Hepatocyte (in vitro differentiated cells): ENCODE results near the gene ACOX3. TPM values are rescaled to one million over a fixed set of nuclear protein-coding genes. Genes with fewer than 3 reads are reported as not detected.

Experiments
- DNase-seq: peaks from one replicate; pipeline ENCODE4 v3.0.0-alpha.2; 2016; ENCODE audit warnings: low spot score
- H2AFZ ChIP-seq: fragments of 200-600 bp; sonication (generic); 2 replicates; pipeline ENCODE4 v1.6.0; 2016; ENCODE audit warnings: antibody characterized with exemption, mild to moderate bottlenecking
- H3K27ac ChIP-seq: fragments of 200-600 bp; sonication (generic); 2 replicates; pipeline ENCODE4 v1.5.1; 2016; ENCODE audit warnings: mild to moderate bottlenecking
- H3K27me3 ChIP-seq: fragments of 200-600 bp; sonication (generic); 2 replicates; pipeline ENCODE4 v1.6.1; 2016
- H3K36me3 ChIP-seq: fragments of 200-600 bp; sonication (generic); replicated peaks from 2 replicates; pipeline ENCODE4 v1.5.1; 2016; ENCODE audit warnings: low read depth; ENCODE audit not compliant: insufficient read depth
- H3K4me1 ChIP-seq: fragments of 200-600 bp; sonication (generic); 2 replicates; pipeline ENCODE4 v1.5.1; 2016; ENCODE audit warnings: mild to moderate bottlenecking, moderate library complexity; ENCODE audit not compliant: insufficient read depth
- H3K4me2 ChIP-seq: fragments of 200-600 bp; sonication (generic); 2 replicates; pipeline ENCODE4 v1.6.0; 2016
- H3K4me3 ChIP-seq: fragments of 200-600 bp; sonication (generic); 2 replicates; pipeline ENCODE4 v1.5.1; 2016; ENCODE audit warnings: mild to moderate bottlenecking
- H3K79me2 ChIP-seq: fragments of 200-600 bp; sonication (generic); 2 replicates; pipeline ENCODE4 v1.6.0; 2017; ENCODE audit warnings: mild to moderate bottlenecking
- H3K9me2 ChIP-seq: fragments of 200-600 bp; sonication (generic); replicated peaks from 2 replicates; pipeline ENCODE4 v1.6.0; 2017; ENCODE audit warnings: mild to moderate bottlenecking; ENCODE audit not compliant: insufficient read depth
- H3K9me3 ChIP-seq: fragments of 200-600 bp; sonication (generic); 2 replicates; pipeline ENCODE4 v1.5.1; 2016; ENCODE audit warnings: low read depth, mild to moderate bottlenecking
- H4K20me1 ChIP-seq: fragments of 200-600 bp; sonication (generic); 2 replicates; pipeline ENCODE4 v1.6.0; 2016; ENCODE audit warnings: mild to moderate bottlenecking; ENCODE audit not compliant: insufficient read depth, poor library complexity, severe bottlenecking
- CTCF ChIP-seq: fragments of 200-600 bp; sonication (generic); IDR thresholded peaks from 2 replicates; pipeline ENCODE4 v1.5.1; 2016; ENCODE audit warnings: antibody characterized with exemption, mild to moderate bottlenecking; ENCODE audit not compliant: poor library complexity
- EZH2 ChIP-seq: fragments of 200-600 bp; sonication (generic); IDR thresholded peaks from 2 replicates; pipeline ENCODE4 v1.6.1; 2016; ENCODE audit warnings: antibody characterized with exemption, mild to moderate bottlenecking, borderline replicate concordance
- EZH2phosphoT487 ChIP-seq: fragments of 200-600 bp; sonication (generic); IDR thresholded peaks from one replicate; pipeline ENCODE4 v1.6.1; 2018; ENCODE audit warnings: antibody characterized with exemption, mild to moderate bottlenecking, low read depth, moderate library complexity; ENCODE audit not compliant: unreplicated experiment, severe bottlenecking
- WGBS: methylation state at CpG from one replicate; pipeline ENCODE4 v1.1.6; 2016; ENCODE audit warnings: low lambda C conversion rate; ENCODE audit errors: missing lambda C conversion rate; 5-methylcytosine and 5-hydroxymethylcytosine counted together
- polyA plus RNA-seq: library from polyadenylated mRNA; unstranded; fragments of >200 nt; fragmentation: Nextera tagmentation; extraction: Ambion mirVana; gene quantifications from 2 replicates; pipeline ENCODE4 v1.2.1, GENCODE V29; 2016
- total RNA-seq: library from RNA; depleted of rRNA; stranded (reverse); fragments of >200 nt; gene quantifications from 2 replicates; pipeline ENCODE4 v1.2.3, GENCODE V29; 2014

The ACOX3 gene
- total and polyA plus RNA-seq, 2 experiments from 2014 or later: 17.6 to 22.5 TPM

DNA sequence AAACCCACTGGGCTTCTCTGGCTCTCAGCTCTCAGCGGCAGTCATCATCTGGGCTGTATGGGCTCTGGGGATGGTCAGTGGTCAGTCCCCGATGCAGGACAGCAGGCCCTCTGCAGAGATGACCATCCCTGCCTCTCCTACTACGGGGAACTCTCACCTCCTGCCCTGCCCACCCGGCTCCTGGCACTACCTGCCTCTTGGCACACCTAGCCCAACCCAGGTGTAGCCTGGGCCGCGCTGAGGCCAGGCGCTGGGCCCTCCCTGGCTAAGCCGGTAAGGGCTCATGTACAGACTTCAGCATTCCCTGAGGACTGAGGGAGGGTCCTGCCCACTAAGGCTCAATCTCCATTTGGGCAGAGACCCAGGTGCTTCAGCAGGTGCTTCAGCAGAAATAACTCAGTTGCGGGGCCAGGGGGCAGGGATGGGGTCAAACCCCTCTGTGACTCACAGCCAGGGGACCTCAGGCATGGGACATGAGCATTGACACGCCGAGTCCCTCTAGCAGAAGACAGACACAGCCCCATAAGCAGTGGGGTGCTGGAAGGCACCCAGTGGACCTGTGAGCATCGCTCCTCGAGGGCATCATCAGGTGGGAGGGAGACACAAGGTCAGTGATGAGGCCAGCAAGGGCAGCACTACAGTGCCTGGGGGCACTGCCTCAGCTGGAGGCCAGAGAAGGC, 71.0 kb downstream of the ACOX3 start:
- DNase-seq: no peak
- Histone ChIP-seq H3K4me3 (no peak overlapping the region), H3K4me2 (no peak overlapping the region), H4K20me1 (no peaks in the 10 kb centered on the region), H3K9me2 (no peaks in the 10 kb centered on the region), H3K36me3 (no peaks in the 10 kb centered on the region), H3K27me3 (no peaks in the 10 kb centered on the region), H3K4me1 (no peaks in the 10 kb centered on the region), H3K27ac (no peak overlapping the region), H3K79me2 (no peaks in the 10 kb centered on the region), H3K9me3 (no peaks in the 10 kb centered on the region), H2AFZ (no peak overlapping the region)
- TF ChIP-seq CTCF (no peak), EZH2 (no peak), EZH2phosphoT487 (no peak)
- 94% methylated on average over 13 of the region's 13 CpGs for WGBS

DNA sequence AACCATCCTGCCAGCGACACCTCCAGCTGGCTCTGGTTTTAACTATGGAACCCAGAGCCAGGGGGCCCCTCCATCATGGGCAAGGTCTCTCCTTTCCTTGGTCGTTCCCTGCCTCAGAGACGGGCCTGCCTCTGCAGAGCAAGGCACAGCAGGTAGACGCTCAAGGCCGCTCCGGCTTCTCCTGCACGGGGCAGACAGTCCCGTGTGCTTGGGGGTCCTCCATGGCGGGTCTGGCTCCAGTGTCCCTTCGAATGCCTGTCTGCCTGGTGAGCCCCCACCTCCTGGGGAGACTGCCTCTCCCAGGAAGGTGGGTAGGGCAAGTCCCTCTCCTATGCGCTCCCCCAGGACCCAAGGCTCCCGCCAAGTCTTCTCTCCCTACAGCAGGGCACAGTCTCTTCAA, 71.5 kb downstream of the ACOX3 start:
- H3K36me3 ChIP-seq: no peaks in the 10 kb centered on the region
- H3K4me2 ChIP-seq: no peak overlapping the region
- H3K4me1 ChIP-seq: no peaks in the 10 kb centered on the region
- H3K27me3 ChIP-seq: no peaks in the 10 kb centered on the region
- H4K20me1 ChIP-seq: no peaks in the 10 kb centered on the region
- DNase-seq: no peak
- H3K27ac ChIP-seq: no peak overlapping the region
- H3K9me2 ChIP-seq: no peaks in the 10 kb centered on the region
- H3K9me3 ChIP-seq: no peaks in the 10 kb centered on the region
- no peak overlapping the region for H2AFZ ChIP-seq
- H3K4me3 ChIP-seq: no peak overlapping the region
- 90% methylated on average over 12 of the region's 12 CpGs for WGBS
- H3K79me2 ChIP-seq: no peaks in the 10 kb centered on the region
- TF ChIP-seq EZH2phosphoT487 (no peak), CTCF (no peak), EZH2 (no peak)

DNA sequence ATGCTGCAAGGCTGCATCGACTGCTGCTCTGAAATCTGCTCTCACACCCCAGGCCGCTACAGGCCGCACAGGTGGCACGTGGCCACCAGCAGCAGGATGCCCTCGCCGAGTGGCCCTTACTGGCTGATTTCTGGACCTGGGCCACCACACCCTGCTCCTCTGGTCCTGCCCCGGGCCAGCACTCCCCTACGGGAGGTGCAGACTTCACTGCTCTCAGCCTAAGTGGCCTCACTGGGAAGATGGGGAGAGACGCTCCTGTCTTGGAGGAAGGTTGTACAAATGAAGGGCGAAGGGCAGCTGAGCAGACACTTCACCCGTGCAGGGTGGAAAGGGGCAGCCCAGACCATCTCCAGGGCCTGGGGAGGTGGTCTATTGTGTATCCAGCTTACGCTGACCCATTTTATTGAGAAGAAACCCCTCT, 72.5 kb downstream of the ACOX3 start:
- Histone ChIP-seq H4K20me1 (no peaks in the 10 kb centered on the region), H3K4me2 (no peak overlapping the region), H3K36me3 (no peaks in the 10 kb centered on the region), H3K27me3 (no peaks in the 10 kb centered on the region), H3K79me2 (no peaks in the 10 kb centered on the region), H3K9me3 (no peaks in the 10 kb centered on the region), H3K4me1 (no peaks in the 10 kb centered on the region), H2AFZ (no peak overlapping the region), H3K9me2 (no peaks in the 10 kb centered on the region), H3K4me3 (no peak overlapping the region), H3K27ac (no peak overlapping the region)
- WGBS: 92% methylated on average over 12 of the region's 12 CpGs
- DNase-seq: no peak
- TF ChIP-seq CTCF: no peak
- no peak for TF ChIP-seq EZH2
- TF ChIP-seq EZH2phosphoT487: no peak
